Measurements from ENCODE around the gene SEMA3A. TPM values are rescaled to one million over a fixed set of nuclear protein-coding genes. Genes with fewer than 3 reads are reported as not detected.
A peak's percentile ranks its signal among the peaks of the same experiment; 100 is the strongest.

Gene SEMA3A
- total and polyA plus RNA-seq, 4 experiments from 2014 or later: 0.26 to 0.78 (median 0.38) TPM; not detected in 1

- POLR2A ChIA-PET (ENCODE audit: partially characterized antibody): no interaction called here
- no peak overlapping the region for H3K27ac Mint-ChIP-seq
- intact Hi-C loops (cut with micrococcal nuclease): no loop called here
Measured at GRCh38 chr7:84123965-84124547, 70.5 kb downstream of the SEMA3A start.

DNA sequence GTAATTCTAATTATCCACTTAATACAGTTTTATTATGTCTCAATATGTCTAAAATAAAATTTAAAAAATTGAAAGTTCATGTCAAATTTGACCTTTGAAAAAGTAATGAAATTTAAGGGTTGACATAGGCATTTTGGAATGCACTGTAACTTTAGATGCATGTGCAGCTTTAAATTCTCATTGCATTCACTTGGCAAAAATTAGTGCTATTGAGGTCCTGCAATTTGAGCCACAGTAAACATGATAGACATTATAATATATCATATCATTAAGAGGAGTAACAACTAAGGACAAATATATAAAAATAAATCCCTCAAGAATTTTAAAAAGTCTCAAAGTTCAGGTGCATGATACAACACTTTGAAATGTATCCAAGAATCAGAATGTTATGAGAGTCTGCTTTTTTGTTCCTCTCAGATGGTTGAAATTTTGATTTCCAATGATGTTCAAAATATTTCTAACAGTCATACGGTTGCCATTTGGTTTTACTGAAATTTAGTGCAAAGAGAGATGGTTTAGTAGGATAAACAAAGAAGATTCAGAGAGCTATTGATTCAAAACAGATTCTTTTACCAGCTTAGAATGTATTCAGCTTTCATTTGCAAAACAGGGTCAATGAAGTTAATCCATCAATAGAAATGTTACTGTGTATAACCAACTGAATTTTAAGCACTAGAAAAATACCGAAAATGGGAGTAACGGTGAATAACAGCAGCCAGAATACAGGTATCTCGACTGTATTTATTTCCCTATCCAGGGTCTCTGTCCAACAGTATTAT lies 71.8 kb downstream of the SEMA3A start:
- Histone ChIP-seq H3K4me1 (ENCODE audit: insufficient read depth, low read length) (no peaks in the 10 kb centered on the region), H3K9me3 (ENCODE audit: control insufficient read depth in 1 of 2, low read length in 2 of 2) (no peaks in the 10 kb centered on the region), H3K27ac (ENCODE audit: low read depth, low read length) (no peak overlapping the region), H3K36me3 (ENCODE audit: insufficient read depth, low read length) (no peaks in the 10 kb centered on the region), H3K27me3 (ENCODE audit: insufficient read depth, low read length) (no peaks in the 10 kb centered on the region), H3K4me3 (ENCODE audit: low read length in 2 of 2) (no peak overlapping the region)
- Mint-ChIP-seq H3K4me1 (no peaks in the 10 kb centered on the region), H3K9me3 (peaks cover 0 to 3% (median 0%) of the 10 kb centered on the region in 8 donors), H3K4me3 (no peak overlapping the region), H3K27me3 (no peaks in the 10 kb centered on the region), H3K27ac (no peak overlapping the region), H3K36me3 (no peaks in the 10 kb centered on the region)
- ChIA-PET CTCF (ENCODE audit: partially characterized antibody) (interaction anchor here (0.6 kb wide), 1 partner anchor 1004 kb away, joined by 3 read pairs; no protein-coding TSS in a partner anchor), POLR2A (ENCODE audit: partially characterized antibody) (no interaction called here)
- intact Hi-C loops (cut with micrococcal nuclease): no loop called here
- DNase-seq: no peak

More at GRCh38 chr7:84123965-84124547, 70.5 kb downstream of the SEMA3A start:
- Histone ChIP-seq H3K4me1 (ENCODE audit: insufficient read depth, low read length) (no peaks in the 10 kb centered on the region), H3K27me3 (ENCODE audit: insufficient read depth, low read length) (no peaks in the 10 kb centered on the region), H3K27ac (ENCODE audit: low read depth, low read length) (no peak overlapping the region), H3K9me3 (ENCODE audit: control insufficient read depth in 1 of 2, low read length in 2 of 2) (no peaks in the 10 kb centered on the region), H3K36me3 (ENCODE audit: insufficient read depth, low read length) (no peaks in the 10 kb centered on the region), H3K4me3 (ENCODE audit: low read length in 2 of 2) (no peak overlapping the region)
- Mint-ChIP-seq H3K36me3 (no peaks in the 10 kb centered on the region), H3K9me3 (peaks cover 0 to 4% (median 0%) of the 10 kb centered on the region in 8 donors), H3K4me1 (no peaks in the 10 kb centered on the region), H3K4me3 (no peak overlapping the region), H3K27me3 (no peaks in the 10 kb centered on the region)
- CTCF ChIA-PET (ENCODE audit: partially characterized antibody): no interaction called here
- no peak for DNase-seq

DNA sequence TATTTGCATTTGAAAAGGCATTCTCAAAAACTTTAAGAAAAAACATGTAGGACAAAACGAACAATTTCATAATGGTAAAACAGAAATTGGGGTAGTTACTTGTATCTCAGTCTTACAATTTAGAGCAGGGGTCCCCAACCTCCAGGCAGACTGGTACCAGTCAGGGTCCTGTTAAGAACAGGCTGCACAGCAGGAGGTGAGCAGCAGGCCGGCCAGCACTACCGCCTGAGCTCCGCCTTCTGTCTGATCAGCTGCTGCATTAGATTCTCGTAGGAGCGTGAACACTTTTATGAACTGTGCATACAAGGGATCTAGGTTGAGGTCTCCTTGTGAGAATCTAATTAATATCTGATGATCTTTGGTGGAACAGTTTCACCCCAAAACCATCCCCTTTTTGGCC lies 77.3 kb downstream of the SEMA3A start:
- POLR2A ChIA-PET (ENCODE audit: partially characterized antibody): no interaction called here
- peaks cover 0 to 4% (median 1%) of the 10 kb centered on the region in 8 donors for H3K9me3 Mint-ChIP-seq
- intact Hi-C loops (cut with micrococcal nuclease): no loop called here
- H3K4me3 Mint-ChIP-seq: no peak overlapping the region
- H3K36me3 Mint-ChIP-seq: no peaks in the 10 kb centered on the region
- no peaks in the 10 kb centered on the region for H3K27me3 Mint-ChIP-seq
- no peak for DNase-seq
- no peak overlapping the region for H3K27ac Mint-ChIP-seq
- H3K4me3 ChIP-seq (ENCODE audit: low read length in 2 of 2): no peak overlapping the region
- no peaks in the 10 kb centered on the region for H3K27me3 ChIP-seq (ENCODE audit: insufficient read depth, low read length)
- CTCF ChIA-PET (ENCODE audit: partially characterized antibody): no interaction called here
- no peaks in the 10 kb centered on the region for H3K36me3 ChIP-seq (ENCODE audit: insufficient read depth, low read length)
- H3K9me3 ChIP-seq (ENCODE audit: control insufficient read depth in 1 of 2, low read length in 2 of 2): no peaks in the 10 kb centered on the region
- H3K4me1 ChIP-seq (ENCODE audit: insufficient read depth, low read length): no peaks in the 10 kb centered on the region
- H3K4me1 Mint-ChIP-seq: no peaks in the 10 kb centered on the region
- H3K27ac ChIP-seq (ENCODE audit: low read depth, low read length): no peak overlapping the region

DNA sequence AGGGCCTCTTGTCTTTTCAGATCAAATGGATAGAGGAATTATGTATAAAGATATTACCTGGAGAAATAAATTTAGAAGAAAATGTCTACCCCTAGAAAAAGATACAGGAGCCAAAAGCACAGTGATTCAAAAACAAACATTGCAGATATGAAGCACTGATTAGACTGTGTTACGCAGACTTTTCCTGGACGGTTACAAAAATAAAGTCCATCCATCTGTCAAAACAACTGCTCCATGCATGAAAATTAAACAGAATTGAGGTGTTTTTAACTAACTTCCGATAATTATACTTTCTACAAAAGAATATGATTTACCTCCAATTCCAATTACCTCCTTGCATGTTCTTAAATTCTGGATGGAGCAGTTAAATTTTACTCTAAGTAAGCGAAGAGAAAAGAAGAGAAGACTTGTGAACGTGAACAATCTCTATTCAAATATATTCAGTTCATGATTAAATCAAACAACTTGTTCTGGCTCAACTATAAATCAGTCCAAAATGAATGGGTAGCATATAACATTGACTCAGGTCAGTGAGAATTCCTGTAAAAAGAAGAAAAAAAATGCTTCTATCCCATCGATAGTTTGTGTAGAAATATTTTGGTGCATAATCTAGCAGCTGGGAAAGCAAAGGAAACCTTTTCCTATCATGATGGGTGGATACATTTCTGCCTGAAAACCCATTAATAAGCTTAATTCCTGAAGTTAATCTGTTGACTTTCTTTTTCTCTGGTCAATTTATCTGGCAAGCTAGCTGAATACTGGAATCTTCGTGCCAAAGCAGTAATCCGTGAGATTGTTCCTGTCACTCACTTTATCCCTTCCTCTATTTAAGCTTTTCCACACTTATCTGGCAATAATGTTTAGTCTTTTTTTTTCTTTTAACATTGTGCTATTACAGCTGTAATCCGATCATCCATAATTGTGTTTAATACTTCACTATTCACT lies 80.4 kb downstream of the SEMA3A start:
- H3K9me3 ChIP-seq (ENCODE audit: control insufficient read depth in 1 of 2, low read length in 2 of 2): no peaks in the 10 kb centered on the region
- intact Hi-C loops (cut with micrococcal nuclease): no loop called here
- H3K27ac ChIP-seq (ENCODE audit: low read depth, low read length): no peak overlapping the region
- H3K4me3 Mint-ChIP-seq: no peak overlapping the region
- peaks cover 0 to 4% (median 1%) of the 10 kb centered on the region in 8 donors for H3K9me3 Mint-ChIP-seq
- H3K4me3 ChIP-seq (ENCODE audit: low read length in 2 of 2): no peak overlapping the region
- no peak for DNase-seq
- no peaks in the 10 kb centered on the region for H3K4me1 ChIP-seq (ENCODE audit: insufficient read depth, low read length)
- H3K27me3 ChIP-seq (ENCODE audit: insufficient read depth, low read length): no peaks in the 10 kb centered on the region
- H3K36me3 Mint-ChIP-seq: no peaks in the 10 kb centered on the region
- H3K4me1 Mint-ChIP-seq: no peaks in the 10 kb centered on the region
- H3K27ac Mint-ChIP-seq: no peak overlapping the region
- ChIA-PET POLR2A (ENCODE audit: partially characterized antibody) (no interaction called here), CTCF (ENCODE audit: partially characterized antibody) (no interaction called here)
- no peaks in the 10 kb centered on the region for H3K36me3 ChIP-seq (ENCODE audit: insufficient read depth, low read length)
- H3K27me3 Mint-ChIP-seq: no peaks in the 10 kb centered on the region

DNA sequence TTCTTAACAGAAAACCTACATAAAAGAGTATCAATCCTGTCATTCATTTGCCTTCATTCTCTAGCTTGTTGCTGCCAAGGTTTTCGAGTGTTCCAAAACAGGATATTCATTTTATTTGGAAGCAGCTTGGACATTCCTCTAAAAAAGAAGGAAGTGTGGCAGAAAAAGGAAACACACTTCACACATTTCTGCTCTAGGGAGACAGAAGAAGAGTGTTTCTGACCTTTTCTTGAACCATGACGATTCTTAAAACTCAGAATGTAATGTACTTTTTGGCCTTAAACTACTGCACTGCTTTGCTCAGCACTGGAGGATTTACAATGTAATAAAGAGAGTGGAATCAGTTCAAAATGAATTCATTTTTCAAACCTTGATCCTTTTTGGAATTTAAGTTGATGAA lies 81.3 kb downstream of the SEMA3A start:
- Mint-ChIP-seq H3K4me3 (no peak overlapping the region), H3K36me3 (no peaks in the 10 kb centered on the region), H3K9me3 (peaks cover 0 to 5% (median under 1%) of the 10 kb centered on the region in 8 donors), H3K4me1 (no peaks in the 10 kb centered on the region), H3K27me3 (no peaks in the 10 kb centered on the region), H3K27ac (no peak overlapping the region)
- ChIA-PET CTCF (ENCODE audit: partially characterized antibody) (no interaction called here), POLR2A (ENCODE audit: partially characterized antibody) (no interaction called here)
- no peaks in the 10 kb centered on the region for H3K27me3 ChIP-seq (ENCODE audit: insufficient read depth, low read length)
- no peaks in the 10 kb centered on the region for H3K36me3 ChIP-seq (ENCODE audit: insufficient read depth, low read length)
- H3K4me3 ChIP-seq (ENCODE audit: low read length in 2 of 2): no peak overlapping the region
- no peaks in the 10 kb centered on the region for H3K4me1 ChIP-seq (ENCODE audit: insufficient read depth, low read length)
- H3K9me3 ChIP-seq (ENCODE audit: control insufficient read depth in 1 of 2, low read length in 2 of 2): no peaks in the 10 kb centered on the region
- intact Hi-C loops (cut with micrococcal nuclease): no loop called here
- DNase-seq: no peak
- no peak overlapping the region for H3K27ac ChIP-seq (ENCODE audit: low read depth, low read length)

DNA sequence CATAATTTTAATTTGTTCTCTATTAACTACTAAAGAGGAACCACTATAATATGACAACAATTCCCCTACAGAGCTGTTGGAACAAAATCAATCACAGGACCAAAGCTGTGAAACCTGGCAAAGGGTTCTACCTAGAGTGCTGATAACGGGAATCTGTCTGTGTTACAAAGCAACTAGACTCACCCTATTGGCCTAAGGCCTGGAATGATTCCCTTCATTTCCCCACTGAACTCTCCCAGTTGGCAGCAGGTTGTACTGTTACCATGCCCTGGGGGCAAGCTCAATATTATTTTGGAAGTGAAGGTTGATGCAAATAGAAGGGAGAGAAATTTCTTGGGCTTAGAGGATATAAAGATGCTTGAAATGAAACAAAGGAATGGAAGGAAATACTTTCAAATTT lies 81.8 kb downstream of the SEMA3A start:
- no peaks in the 10 kb centered on the region for H3K36me3 ChIP-seq (ENCODE audit: insufficient read depth, low read length)
- CTCF ChIA-PET (ENCODE audit: partially characterized antibody): no interaction called here
- no peak overlapping the region for H3K27ac ChIP-seq (ENCODE audit: low read depth, low read length)
- no peaks in the 10 kb centered on the region for H3K4me1 ChIP-seq (ENCODE audit: insufficient read depth, low read length)
- Mint-ChIP-seq H3K36me3 (no peaks in the 10 kb centered on the region), H3K27ac (no peak overlapping the region), H3K4me1 (no peaks in the 10 kb centered on the region), H3K4me3 (peak overlapping the region in 1 of 8 donors; percentile 22), H3K9me3 (peaks cover 0 to 5% (median under 1%) of the 10 kb centered on the region in 8 donors), H3K27me3 (no peaks in the 10 kb centered on the region)
- POLR2A ChIA-PET (ENCODE audit: partially characterized antibody): no interaction called here
- no peak for DNase-seq
- H3K9me3 ChIP-seq (ENCODE audit: control insufficient read depth in 1 of 2, low read length in 2 of 2): no peaks in the 10 kb centered on the region
- no peaks in the 10 kb centered on the region for H3K27me3 ChIP-seq (ENCODE audit: insufficient read depth, low read length)
- intact Hi-C loops (cut with micrococcal nuclease): no loop called here
- no peak overlapping the region for H3K4me3 ChIP-seq (ENCODE audit: low read length in 2 of 2)

DNA sequence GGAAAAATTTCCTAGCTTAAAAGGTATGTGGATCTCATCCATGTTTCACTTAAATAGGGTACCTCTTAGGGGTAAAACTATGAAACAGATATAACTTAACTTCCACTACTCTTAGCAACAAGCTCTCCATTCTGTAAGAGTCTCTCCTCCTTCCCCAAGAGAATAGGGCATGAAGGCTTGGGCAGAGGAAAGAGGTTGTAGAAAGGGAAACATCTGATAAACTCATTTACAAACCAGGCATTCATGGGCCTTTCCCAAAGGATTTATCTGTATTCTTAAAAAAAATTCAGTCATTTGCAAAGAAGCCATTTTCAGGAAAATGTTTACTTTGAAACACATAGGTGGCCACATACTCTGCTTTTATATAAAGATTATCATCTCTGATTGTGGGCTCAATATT lies 82.7 kb downstream of the SEMA3A start:
- no peak overlapping the region for H3K27ac ChIP-seq (ENCODE audit: low read depth, low read length)
- no peak for DNase-seq
- intact Hi-C loops (cut with micrococcal nuclease): no loop called here
- Mint-ChIP-seq H3K4me3 (no peak overlapping the region), H3K4me1 (no peaks in the 10 kb centered on the region), H3K9me3 (peaks cover 0 to 5% (median 2%) of the 10 kb centered on the region in 8 donors), H3K27ac (no peak overlapping the region), H3K36me3 (no peaks in the 10 kb centered on the region), H3K27me3 (no peaks in the 10 kb centered on the region)
- H3K4me3 ChIP-seq (ENCODE audit: low read length in 2 of 2): no peak overlapping the region
- no peaks in the 10 kb centered on the region for H3K27me3 ChIP-seq (ENCODE audit: insufficient read depth, low read length)
- ChIA-PET POLR2A (ENCODE audit: partially characterized antibody) (no interaction called here), CTCF (ENCODE audit: partially characterized antibody) (no interaction called here)
- H3K36me3 ChIP-seq (ENCODE audit: insufficient read depth, low read length): no peaks in the 10 kb centered on the region
- H3K4me1 ChIP-seq (ENCODE audit: insufficient read depth, low read length): no peaks in the 10 kb centered on the region
- H3K9me3 ChIP-seq (ENCODE audit: control insufficient read depth in 1 of 2, low read length in 2 of 2): no peaks in the 10 kb centered on the region

Data from CD4-positive, alpha-beta memory T cell (primary cell).